ENCODE results near the gene AFF1. TPM values are rescaled to one million over a fixed set of nuclear protein-coding genes. Genes with fewer than 3 reads are reported as not detected.

AFF1 gene
- total RNA-seq, 4 donors from 2014 or later = 72.5 to 128 (median 108) TPM

DNA sequence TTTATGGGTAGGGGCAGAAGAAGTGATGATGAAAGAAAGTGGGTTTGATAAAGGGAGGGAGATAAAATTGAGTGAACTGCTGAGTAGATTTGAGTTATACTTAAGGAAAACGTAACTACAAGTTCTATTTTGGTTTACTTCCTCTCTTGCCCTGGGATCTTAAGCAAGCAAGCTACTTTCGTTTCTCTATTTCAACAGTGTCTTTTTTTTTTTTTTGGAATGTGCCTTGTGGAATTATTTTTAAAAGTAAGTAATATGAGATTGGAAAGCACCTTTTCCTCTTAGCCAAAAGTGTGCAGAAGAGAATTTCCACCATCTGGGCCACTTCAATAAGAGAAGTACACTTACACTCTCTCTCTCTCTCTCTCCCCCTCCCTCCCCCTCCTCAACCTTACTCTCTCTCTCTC lies 26.6 kb upstream of the AFF1 start:
- no peak for DNase-seq
- no peak overlapping the region for H3K4me3 ChIP-seq
- H3K9me3 ChIP-seq = no peaks in the 10 kb centered on the region
- peaks cover 0 to 5% (median 0%) of the 10 kb centered on the region in 4 donors for H3K4me1 ChIP-seq
- no peaks in the 10 kb centered on the region for H3K36me3 ChIP-seq
- H3K27ac ChIP-seq = no peak overlapping the region
- no peaks in the 10 kb centered on the region for H3K27me3 ChIP-seq
- TF ChIP-seq POLR2A (IDR thresholded peaks at IDR 0.05) = no peak
- TF ChIP-seq, protein P1, sequence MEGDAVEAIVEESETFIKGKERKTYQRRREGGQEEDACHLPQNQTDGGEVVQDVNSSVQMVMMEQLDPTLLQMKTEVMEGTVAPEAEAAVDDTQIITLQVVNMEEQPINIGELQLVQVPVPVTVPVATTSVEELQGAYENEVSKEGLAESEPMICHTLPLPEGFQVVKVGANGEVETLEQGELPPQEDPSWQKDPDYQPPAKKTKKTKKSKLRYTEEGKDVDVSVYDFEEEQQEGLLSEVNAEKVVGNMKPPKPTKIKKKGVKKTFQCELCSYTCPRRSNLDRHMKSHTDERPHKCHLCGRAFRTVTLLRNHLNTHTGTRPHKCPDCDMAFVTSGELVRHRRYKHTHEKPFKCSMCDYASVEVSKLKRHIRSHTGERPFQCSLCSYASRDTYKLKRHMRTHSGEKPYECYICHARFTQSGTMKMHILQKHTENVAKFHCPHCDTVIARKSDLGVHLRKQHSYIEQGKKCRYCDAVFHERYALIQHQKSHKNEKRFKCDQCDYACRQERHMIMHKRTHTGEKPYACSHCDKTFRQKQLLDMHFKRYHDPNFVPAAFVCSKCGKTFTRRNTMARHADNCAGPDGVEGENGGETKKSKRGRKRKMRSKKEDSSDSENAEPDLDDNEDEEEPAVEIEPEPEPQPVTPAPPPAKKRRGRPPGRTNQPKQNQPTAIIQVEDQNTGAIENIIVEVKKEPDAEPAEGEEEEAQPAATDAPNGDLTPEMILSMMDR (IDR thresholded peaks at IDR 0.05) = no peak

DNA sequence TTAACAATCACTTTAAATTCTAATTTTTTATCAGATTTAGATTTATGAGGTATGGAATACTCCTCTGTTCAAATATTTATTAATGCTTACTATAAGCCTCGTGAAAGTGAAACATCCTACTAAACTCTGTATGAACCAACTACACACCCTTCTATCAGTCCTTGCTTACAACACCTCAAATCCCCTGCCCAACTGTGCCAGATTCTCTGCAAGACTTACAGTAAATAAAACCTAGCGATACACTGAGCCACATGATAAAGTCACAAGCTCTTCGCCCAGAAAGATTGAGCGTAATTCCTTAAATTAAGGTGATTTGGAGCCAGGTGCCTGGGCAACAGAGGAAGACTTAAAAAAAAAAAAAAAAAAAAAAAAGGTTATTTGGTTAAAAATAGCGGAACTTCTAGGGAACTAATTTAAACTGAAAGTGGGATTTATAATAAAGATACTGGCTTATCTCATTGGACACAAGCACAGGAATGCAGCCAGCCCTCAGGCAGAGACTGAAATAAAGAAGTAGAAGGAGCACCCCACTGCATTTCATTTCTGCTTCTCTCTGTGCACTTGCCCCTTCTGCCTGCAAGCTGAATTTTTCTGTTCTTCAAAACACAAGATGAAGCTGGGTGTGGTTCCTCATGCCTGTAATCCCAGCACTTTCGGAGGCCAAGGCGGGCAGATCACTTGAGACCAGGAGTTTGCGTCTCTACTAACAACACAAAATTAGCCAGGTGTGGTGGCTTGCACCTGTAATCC lies 25.1 kb upstream of the AFF1 start:
- no peak overlapping the region for H3K27ac ChIP-seq
- H3K4me1 ChIP-seq = peaks cover 0 to 5% (median 0%) of the 10 kb centered on the region in 4 donors
- H3K4me3 ChIP-seq = no peak overlapping the region
- TF ChIP-seq POLR2A (IDR thresholded peaks at IDR 0.05) = no peak
- TF ChIP-seq, protein P1 (IDR thresholded peaks at IDR 0.05) = no peak
- no peaks in the 10 kb centered on the region for H3K9me3 ChIP-seq
- DNase-seq = no peak
- H3K36me3 ChIP-seq = no peaks in the 10 kb centered on the region
- no peaks in the 10 kb centered on the region for H3K27me3 ChIP-seq

DNA sequence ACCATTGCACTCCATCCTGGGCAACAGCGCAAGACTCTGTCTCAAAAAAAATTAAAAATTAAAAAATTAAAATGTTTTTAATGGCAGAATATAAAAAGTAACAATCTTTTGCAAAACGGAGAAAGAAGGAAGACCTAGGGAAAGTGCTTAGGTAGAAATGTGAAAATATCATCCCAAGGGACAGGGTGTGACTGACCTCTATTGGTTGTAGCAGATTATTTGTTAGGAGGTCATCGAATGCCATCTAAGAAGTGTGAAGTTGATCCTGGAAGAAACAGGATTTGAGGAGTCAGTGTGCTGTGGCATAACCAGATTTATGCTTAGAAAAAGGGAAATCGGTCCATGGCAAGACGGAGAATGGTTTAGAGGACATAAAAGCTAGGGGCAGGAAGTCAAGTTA lies 24.4 kb upstream of the AFF1 start:
- TF ChIP-seq, protein P1 (IDR thresholded peaks at IDR 0.05) = no peak
- no peak for TF ChIP-seq POLR2A (IDR thresholded peaks at IDR 0.05)
- H3K4me3 ChIP-seq = no peak overlapping the region
- H3K27ac ChIP-seq = no peak overlapping the region
- H3K27me3 ChIP-seq = no peaks in the 10 kb centered on the region
- H3K4me1 ChIP-seq = peaks cover 0 to 5% (median 0%) of the 10 kb centered on the region in 4 donors
- no peak for DNase-seq
- no peaks in the 10 kb centered on the region for H3K9me3 ChIP-seq
- no peaks in the 10 kb centered on the region for H3K36me3 ChIP-seq

DNA sequence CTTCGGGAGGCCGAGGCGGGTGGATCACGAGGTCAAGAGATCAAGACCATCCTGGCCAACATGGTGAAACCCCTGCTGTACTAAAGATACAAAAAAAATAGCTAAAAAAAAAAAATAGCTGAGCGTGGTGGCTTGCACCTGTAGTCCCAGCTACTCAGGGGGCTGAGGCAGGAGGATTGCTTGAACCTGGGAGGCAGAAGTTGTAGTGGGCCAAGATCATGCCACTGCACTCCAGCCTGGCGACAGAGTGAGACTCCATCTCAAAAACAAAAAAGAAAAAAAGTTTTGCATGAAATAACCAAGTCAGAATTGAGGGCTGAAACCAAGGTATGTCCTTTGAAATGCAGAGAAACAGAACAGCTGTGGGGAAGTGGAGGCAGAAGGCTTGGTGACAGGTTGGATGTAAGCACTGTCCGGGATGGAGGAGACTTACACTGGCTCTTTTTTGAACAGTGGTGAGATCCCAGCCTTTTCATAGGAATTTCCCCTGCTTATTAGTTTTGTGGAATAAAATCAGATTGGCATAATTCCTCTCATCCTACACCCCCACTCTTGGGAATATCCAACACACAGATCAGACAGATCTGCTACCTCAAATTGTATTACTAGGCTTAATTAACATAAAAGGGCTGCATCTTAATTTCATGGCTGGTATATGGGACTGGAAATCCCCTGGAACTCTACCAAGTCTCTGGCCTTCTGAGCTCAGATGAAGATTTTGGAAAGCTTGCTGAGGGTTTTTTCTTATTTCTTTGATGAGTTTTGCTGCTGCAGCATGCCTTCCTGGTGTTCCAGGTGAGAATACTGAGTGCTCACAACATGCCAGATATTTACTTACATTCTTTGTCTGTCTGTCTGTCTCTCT lies 23.8 kb upstream of the AFF1 start:
- Histone ChIP-seq H3K36me3 (no peaks in the 10 kb centered on the region), H3K9me3 (no peaks in the 10 kb centered on the region), H3K4me3 (no peak overlapping the region), H3K4me1 (peaks cover 0 to 5% (median 0%) of the 10 kb centered on the region in 4 donors), H3K27me3 (no peaks in the 10 kb centered on the region), H3K27ac (no peak overlapping the region)
- DNase-seq = no peak
- TF ChIP-seq, protein P1 (IDR thresholded peaks at IDR 0.05) = no peak
- no peak for TF ChIP-seq POLR2A (IDR thresholded peaks at IDR 0.05)

DNA sequence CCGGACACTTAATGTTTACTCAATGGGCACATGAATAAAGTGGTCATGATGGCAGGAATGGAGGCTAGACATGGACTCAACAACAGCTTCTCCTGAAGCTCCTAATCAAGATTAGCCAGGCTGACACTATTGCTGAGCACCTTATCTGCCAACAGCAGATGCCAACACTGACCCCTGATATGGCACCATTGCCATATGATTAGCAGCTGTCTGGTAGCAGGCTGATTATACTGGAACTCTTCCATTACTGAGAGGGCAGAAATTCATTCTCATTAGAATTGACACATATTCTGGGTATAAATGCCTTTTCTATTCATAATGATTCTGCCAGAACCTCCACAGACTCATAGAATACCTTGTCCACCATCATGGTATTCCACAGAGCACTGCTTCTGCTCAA lies 18.4 kb upstream of the AFF1 start:
- H3K27me3 ChIP-seq = no peaks in the 10 kb centered on the region
- no peaks in the 10 kb centered on the region for H3K9me3 ChIP-seq
- no peak for TF ChIP-seq POLR2A (IDR thresholded peaks at IDR 0.05)
- TF ChIP-seq, protein P1 (IDR thresholded peaks at IDR 0.05) = no peak
- no peaks in the 10 kb centered on the region for H3K4me1 ChIP-seq
- DNase-seq = no peak
- H3K27ac ChIP-seq = no peak overlapping the region
- H3K36me3 ChIP-seq = no peaks in the 10 kb centered on the region
- H3K4me3 ChIP-seq = no peak overlapping the region
